ENCODE measurements around the gene KANK2. TPM values are rescaled to one million over a fixed set of nuclear protein-coding genes. Genes with fewer than 3 reads are reported as not detected.

KANK2 gene
- 262 TPM in 2 replicates for total RNA-seq

GRCh38 chr19:11197291-11198174 is at the start of gene KANK2:
Gene KANK2, minus strand, starts transcription at chr19:11197545. Its CDS starts 3,034 bp downstream, at chr19:11194511.

GRCh38 chr19:11239377-11240000 is 42.1 kb upstream of the KANK2 start, which contains the start of gene ANGPTL8:
Gene ANGPTL8, plus strand, starts transcription at chr19:11239619. Its CDS starts 19 bp downstream, at chr19:11239638.

GRCh38 chr19:11155373-11156120 is 41.8 kb downstream of the KANK2 start, which contains the start of gene SPC24:
Gene SPC24, minus strand, starts transcription at chr19:11155782. Its CDS starts 6 bp downstream, at chr19:11155776.

Other genes starting within 250 kb of the KANK2 start
- 48.2 and 53.7 TPM in 2 replicates for gene SMARCA4, start 236.5 kb downstream of the KANK2 start, total RNA-seq
- gene LDLR, start 108.1 kb downstream of the KANK2 start, total RNA-seq = 90.7 and 120 TPM in 2 replicates
- gene SPC24, start 41.8 kb downstream of the KANK2 start, total RNA-seq = 18.3 and 25.1 TPM in 2 replicates
- not detected in 2 replicates for gene ANGPTL8, start 42.1 kb upstream of the KANK2 start, total RNA-seq
- 11.0 and 13.1 TPM in 2 replicates for gene DOCK6, start 65.0 kb upstream of the KANK2 start, total RNA-seq
- gene TSPAN16, start 98.6 kb upstream of the KANK2 start, total RNA-seq = not detected in 2 replicates
- 11.4 and 12.9 TPM in 2 replicates for gene RAB3D, start 142.1 kb upstream of the KANK2 start, total RNA-seq
- gene TMEM205, start 148.7 kb upstream of the KANK2 start, total RNA-seq = 76.3 and 80.2 TPM in 2 replicates
- gene CCDC159, start 149.0 kb upstream of the KANK2 start, total RNA-seq = 9.9 and 13.8 TPM in 2 replicates
- gene PLPPR2, start 157.9 kb upstream of the KANK2 start, total RNA-seq = 12.0 and 14.0 TPM in 2 replicates
- 0.43 and 0.91 TPM in 2 replicates for gene SWSAP1, start 177.1 kb upstream of the KANK2 start, total RNA-seq
- 2.0 and 3.0 TPM in 2 replicates for gene EPOR, start 186.8 kb upstream of the KANK2 start, total RNA-seq
- gene RGL3, start 221.8 kb upstream of the KANK2 start, total RNA-seq = 4.3 and 6.5 TPM in 2 replicates
- 0.26 and 0.32 TPM in 2 replicates for gene ODAD3, start 237.6 kb upstream of the KANK2 start, total RNA-seq
- gene PRKCSH, start 238.1 kb upstream of the KANK2 start, total RNA-seq = 114 and 135 TPM in 2 replicates